HG02884 (cell line): ENCODE results near the gene SRSF3.
"Not testable (repeated sequence)": the region's sequence is repeated elsewhere in the genome, so short reads cannot be mapped to it uniquely, and the experiment has no call there.

Source experiments
- ATAC-seq: cut with Tn5 transposase; IDR thresholded peaks from one replicate; pipeline ENCODE4 v1.9.1; 2021; ENCODE audit warnings: mild to moderate bottlenecking, moderate library complexity; ENCODE audit not compliant: unreplicated experiment

SRSF3 gene

DNA sequence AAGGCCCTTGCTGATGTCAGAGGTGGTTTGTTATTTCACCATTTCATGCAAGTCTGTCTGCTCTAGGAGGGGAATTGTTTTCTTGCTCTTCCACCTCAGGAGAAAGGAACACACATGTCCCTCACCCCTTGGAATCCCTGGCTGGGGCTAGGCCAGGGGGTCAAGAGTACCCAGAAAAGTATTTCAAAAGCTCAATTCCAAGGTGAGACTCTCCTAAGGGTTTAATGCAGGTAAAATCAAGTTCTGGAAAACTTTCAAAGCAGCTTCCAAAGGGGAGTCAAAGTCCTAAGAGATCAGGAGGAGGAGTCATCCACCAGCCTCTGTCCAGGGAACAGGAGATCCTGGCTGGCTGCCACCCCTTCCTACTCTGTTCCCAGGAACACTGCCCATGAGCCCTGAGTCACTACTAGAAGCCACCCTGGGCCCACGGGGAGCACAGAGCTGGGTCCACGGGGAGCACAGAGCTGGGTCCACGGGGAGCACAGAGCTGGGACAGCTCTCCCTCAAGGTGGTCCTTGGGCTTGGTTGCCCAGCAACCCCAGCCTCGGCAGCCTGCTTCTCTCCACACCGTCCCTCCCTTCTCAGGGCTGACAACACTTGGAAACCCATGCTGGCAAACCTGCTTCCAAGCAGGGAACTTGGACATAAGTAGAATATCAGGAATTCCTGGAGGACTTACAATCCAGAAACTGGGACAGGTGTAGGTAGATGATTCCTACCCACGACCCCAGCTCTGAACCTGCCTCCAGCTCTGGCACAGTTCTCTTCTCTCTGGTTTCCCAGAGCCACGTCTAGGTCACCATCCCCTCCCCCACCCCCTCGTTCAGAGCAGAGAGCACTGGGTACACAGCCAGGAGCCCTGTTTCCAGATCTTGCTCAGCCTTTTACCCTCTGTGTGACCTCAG is 49.0 kb downstream of the SRSF3 start:
- ATAC-seq: no peak

- no peak for ATAC-seq
Observed at GRCh38 chr6:36643977-36644376, 49.8 kb downstream of the SRSF3 start.

DNA sequence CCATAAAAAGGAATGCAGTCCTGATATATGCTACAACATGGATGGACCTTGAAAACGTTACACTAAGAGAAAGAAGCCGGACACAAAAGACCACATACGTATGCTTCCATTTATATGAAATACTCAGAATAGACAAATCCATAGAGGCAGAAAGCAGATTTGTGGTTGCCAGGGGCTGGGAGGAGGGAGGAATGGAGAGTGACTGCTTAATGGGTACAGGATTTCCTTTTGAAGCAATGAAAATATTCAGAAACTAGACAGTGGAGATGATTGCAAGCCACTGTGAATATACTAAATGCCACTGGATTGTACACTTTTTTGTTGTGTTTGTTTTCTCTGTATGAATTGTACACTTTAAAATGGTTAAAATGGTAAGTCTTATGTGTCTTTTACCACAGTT is 54.9 kb downstream of the SRSF3 start:
- no peak for ATAC-seq

DNA sequence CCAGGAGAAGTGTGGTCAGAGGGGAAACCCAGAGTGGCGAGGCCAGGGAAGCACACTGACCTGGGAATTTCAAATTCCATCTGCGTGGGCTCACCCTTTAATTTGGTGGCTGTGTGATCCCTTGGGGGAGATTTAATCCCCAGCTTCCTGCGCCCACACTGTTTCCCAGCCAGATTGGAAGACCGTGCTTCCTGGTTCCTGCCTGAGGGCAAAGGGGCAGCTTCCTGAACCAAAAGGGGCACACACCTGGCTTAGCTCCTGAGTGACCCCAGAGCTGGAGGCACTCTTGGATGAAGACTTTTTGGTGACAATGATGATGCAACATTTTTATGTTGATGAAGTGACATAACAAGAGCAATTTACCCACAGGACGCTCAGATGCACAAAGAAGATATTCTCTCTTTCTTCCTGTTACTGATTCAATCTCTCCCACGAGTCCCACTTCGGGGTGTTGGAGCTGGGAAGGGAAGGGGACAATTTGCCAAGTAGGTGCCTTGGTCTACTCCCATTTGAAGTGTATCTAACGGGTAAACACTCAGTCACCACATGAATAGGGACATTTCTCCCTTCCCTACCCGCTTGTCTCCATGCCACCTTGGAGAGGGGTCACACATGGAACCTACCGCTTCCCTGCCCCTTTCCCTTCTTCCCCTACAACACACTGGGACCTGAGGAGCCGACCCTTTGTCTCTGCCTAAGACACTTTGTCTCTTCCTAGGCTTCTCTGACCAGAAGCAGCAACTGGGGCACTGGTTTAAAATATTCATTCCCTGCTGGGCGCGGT is 55.7 kb downstream of the SRSF3 start:
- ATAC-seq: no peak

- no peak for ATAC-seq
Observed at GRCh38 chr6:36650848-36651478, 56.8 kb downstream of the SRSF3 start.

DNA sequence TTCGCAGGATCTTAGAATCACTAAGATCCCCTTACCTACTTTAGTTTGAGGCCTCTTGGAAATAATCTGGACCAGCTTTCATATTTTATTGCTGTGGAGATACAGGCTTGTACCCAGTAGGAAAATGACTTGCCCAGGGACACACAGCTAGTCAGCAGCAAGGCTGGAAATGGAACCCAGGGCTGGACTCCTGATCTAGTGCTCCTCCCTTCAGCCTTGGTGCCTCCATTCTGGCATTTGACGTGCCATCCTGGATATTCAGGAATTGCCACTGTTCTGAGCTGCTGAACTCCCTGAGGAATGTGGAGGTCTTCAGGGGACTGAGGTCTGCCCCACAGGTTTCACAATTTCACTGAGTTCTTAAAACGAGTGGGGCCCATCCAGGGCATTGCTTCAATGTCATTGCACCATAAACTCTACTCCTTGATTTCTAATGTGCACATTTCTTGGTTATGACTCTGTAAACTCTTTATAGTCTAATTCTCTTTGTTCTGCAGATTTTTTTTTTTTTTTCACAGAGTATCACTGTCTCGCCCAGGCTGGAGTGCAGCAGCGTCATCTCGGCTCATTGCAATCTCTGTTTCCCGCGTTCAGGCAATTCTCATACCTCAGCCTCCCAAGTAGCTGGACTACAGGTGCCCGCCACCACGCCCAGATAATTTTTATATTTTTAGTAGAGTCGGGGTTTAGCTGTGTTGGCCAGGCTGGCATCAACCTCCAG is 57.7 kb downstream of the SRSF3 start:
- no peak for ATAC-seq

DNA sequence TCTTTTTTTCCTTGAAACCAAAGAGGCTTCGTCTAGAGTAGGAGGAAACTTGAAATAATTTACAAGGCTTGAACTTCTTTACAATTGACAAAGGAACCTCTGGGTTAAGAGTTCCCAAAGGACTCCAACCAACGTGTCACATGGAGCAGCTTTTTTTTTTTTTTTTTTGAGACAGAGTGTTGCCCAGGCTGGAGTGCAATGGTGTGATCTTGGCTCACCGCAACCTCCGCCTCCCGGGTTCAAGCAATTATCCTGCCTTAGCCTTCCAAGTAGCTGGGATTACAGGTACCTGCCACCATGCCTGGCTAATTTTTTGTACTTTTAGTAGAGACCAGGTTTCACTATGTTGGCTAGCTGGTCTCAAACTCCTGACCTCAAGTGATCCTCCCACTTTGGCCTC is 60.3 kb downstream of the SRSF3 start:
- not testable (repeated sequence) for ATAC-seq
